Measurements from ENCODE around the gene NRBF2. TPM values are rescaled to one million over a fixed set of nuclear protein-coding genes. Genes with fewer than 3 reads are reported as not detected.

NRBF2 gene
- total RNA-seq, 6 donors from 2014 or later, result 8.8 to 23.5 (median 16.9) TPM

DNA sequence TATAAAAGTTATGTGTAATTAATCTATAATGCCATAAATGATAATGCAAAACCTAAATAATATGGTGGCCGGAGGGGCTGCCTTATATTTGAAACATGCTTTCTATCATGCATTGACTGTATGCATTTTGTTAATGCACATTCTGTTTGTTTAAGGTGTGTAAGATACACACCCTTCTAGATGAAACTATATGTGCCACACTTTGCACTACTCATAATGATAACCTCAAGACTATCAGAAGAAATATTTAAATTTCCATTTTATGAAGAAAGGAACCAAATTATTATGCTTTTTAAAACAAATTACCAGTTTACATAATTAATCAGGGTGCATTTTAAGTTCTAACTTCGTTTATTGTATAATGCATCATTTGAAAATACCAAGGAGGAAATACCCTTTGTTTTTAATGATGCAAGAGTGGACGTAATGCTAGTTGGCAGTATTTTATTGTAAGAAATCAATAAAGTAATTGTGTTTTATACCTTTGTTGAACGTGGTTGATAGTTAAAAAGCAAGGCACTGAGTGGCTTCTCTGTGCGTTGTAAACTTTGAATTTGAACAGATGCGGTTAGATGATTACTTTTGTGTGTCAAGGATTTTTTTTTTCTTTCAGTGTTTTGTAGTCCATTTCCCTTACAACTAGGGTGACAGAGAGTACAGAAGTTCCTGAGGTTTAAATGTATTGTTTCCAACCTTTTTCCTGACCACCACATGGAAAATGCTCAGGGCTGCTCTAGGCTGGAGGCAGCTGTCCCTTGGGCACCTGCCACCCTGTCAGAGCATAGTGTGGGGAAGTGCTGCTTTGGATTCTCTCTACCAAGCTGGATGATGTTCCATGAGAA, 21.6 kb downstream of the NRBF2 start:
- peak in 1 of 2 donors; percentile 28 for ATAC-seq (ENCODE audit: low FRiP score in 2 of 2)
- Histone ChIP-seq H3K27me3 (no peaks in the 10 kb centered on the region), H3K27ac (no peak overlapping the region), H3K36me3 (peaks cover 0 to 45% (median 21%) of the 10 kb centered on the region in 4 donors), H3K4me1 (peaks cover 0 to 5% (median 0%) of the 10 kb centered on the region in 4 donors), H3K9me3 (no peaks in the 10 kb centered on the region), H3K4me3 (no peak overlapping the region)
- DNase-seq, result no peak
- 84 to 89% methylated on average over 6 of the region's 6 CpGs for WGBS, 2 donors
- TF ChIP-seq EP300 (IDR thresholded peaks at IDR 0.05), result no peak

DNA sequence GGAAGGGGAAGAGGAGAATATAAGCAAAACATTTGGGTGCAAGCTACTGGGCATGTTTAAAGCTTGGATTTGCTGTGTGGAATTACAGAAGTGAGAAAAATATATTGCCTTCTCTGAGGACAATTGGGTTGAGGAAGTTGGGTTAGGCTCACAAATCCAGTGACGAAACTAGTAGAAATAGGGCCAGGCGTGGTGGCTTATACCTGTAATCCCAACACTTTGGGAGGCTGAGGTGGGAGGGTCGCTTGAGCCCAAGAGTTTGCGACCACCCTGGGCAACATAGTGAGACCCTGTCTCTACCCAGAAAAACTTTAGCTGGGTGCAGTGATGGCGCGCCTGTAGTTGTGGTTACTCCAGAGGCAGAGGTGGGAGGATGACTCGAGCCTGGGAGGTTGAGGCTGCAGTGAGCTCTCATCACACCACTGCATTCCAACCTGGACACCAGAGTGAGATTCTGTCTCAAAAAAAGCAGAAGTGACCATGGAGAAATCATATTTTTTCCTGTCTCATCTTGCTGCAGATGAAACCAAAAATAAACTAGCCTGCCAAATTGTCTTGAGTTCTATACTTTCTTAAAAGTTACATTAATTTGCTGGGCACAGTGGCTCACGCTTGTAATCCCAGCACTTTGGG, 22.4 kb downstream of the NRBF2 start:
- WGBS, 2 donors, result 82 to 94% methylated on average over 8 of the region's 8 CpGs
- no peak overlapping the region for H3K4me3 ChIP-seq

DNA sequence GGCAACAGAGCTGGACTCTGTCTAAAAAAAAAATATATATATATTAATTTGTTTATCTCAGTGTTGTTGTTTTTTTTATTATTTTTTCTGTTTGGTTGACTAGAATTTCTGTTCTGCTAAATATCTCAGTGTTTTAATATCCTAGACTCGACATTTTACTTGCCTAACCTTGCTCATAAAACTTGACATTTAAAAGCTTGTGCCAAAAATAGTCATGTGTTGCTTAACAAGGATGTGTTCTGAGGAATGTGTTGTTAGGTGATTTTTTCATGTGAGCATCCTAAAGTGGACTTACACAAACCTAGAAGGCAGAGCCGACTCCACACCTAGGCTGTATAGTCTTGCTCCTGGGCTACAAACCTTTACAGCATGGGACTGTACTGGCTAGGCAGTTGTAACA, 23.1 kb downstream of the NRBF2 start:
- Histone ChIP-seq H3K27me3 (no peaks in the 10 kb centered on the region), H3K36me3 (peaks cover 0 to 36% (median 18%) of the 10 kb centered on the region in 4 donors), H3K4me3 (no peak overlapping the region), H3K27ac (no peak overlapping the region), H3K4me1 (peaks cover 0 to 5% (median 0%) of the 10 kb centered on the region in 4 donors), H3K9me3 (no peaks in the 10 kb centered on the region)
- no peak for TF ChIP-seq POLR2AphosphoS5 (IDR thresholded peaks at IDR 0.05)
- TF ChIP-seq POLR2A (IDR thresholded peaks at IDR 0.05), result no peak
- TF ChIP-seq, protein P1, sequence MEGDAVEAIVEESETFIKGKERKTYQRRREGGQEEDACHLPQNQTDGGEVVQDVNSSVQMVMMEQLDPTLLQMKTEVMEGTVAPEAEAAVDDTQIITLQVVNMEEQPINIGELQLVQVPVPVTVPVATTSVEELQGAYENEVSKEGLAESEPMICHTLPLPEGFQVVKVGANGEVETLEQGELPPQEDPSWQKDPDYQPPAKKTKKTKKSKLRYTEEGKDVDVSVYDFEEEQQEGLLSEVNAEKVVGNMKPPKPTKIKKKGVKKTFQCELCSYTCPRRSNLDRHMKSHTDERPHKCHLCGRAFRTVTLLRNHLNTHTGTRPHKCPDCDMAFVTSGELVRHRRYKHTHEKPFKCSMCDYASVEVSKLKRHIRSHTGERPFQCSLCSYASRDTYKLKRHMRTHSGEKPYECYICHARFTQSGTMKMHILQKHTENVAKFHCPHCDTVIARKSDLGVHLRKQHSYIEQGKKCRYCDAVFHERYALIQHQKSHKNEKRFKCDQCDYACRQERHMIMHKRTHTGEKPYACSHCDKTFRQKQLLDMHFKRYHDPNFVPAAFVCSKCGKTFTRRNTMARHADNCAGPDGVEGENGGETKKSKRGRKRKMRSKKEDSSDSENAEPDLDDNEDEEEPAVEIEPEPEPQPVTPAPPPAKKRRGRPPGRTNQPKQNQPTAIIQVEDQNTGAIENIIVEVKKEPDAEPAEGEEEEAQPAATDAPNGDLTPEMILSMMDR (IDR thresholded peaks at IDR 0.05), result no peak
- no peak for TF ChIP-seq EP300 (IDR thresholded peaks at IDR 0.05)
- no peak for DNase-seq
- no peak for ATAC-seq (ENCODE audit: low FRiP score in 2 of 2)
- 66 to 81% methylated on average over 2 of the region's 2 CpGs for WGBS, 2 donors

More for the DNA sequence above, 22.4 kb downstream of the NRBF2 start:
- H3K4me1 ChIP-seq, result peaks cover 0 to 5% (median 0%) of the 10 kb centered on the region in 4 donors
- peak overlapping the region in 1 of 4 donors; percentile 19 for H3K27ac ChIP-seq
- peaks cover 0 to 41% (median 20%) of the 10 kb centered on the region in 4 donors for H3K36me3 ChIP-seq
- TF ChIP-seq, protein P1 (IDR thresholded peaks at IDR 0.05), result no peak
- TF ChIP-seq POLR2A (IDR thresholded peaks at IDR 0.05) (no peak), EP300 (IDR thresholded peaks at IDR 0.05) (no peak), POLR2AphosphoS5 (IDR thresholded peaks at IDR 0.05) (no peak)
- no peak for DNase-seq
- no peak for ATAC-seq (ENCODE audit: low FRiP score in 2 of 2)
- H3K27me3 ChIP-seq, result no peaks in the 10 kb centered on the region
- H3K9me3 ChIP-seq, result no peaks in the 10 kb centered on the region

DNA sequence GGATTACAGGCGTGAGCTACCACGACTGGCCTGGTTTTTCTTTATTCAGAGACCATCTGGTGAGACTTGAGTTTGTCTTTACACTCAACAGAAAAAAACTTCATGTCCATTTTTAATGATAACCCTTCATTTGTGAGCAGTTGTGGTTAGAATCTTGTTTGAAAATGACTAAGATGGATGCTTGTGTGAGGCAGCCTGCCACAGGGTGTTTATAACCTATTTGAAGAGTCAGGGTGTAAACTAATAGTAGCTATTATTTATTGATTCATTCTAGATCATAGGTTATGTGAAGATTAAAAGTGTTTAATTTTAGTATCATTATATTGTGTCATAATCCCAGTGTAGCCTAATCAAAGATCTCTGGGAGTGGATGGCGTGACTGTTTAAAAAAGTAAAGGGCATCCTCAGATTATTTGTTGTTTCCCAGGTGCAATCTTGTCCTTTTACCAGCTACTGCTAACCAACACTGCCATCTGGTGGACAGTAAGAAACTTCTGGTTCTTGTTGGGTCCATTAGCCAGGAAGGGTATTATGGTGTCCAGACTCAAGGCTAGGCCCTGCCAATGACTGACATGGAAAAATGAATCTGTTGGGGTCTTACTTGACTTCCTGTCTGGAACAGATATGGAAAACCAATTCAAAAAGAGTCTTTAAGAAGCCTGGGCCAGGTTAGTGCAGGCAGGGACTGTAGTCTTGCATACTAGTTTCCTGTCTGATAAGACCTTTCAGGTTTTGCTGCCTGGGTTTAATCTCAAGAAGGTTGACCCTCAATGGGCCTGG, 24.9 kb downstream of the NRBF2 start:
- 74 to 77% methylated on average over 3 of the region's 3 CpGs for WGBS, 2 donors
- no peak for DNase-seq

More for the DNA sequence above, 24.9 kb downstream of the NRBF2 start:
- Histone ChIP-seq H3K36me3 (peaks cover 0 to 23% (median 11%) of the 10 kb centered on the region in 4 donors), H3K27me3 (no peaks in the 10 kb centered on the region), H3K9me3 (no peaks in the 10 kb centered on the region), H3K4me1 (peaks cover 0 to 5% (median 0%) of the 10 kb centered on the region in 4 donors), H3K27ac (no peak overlapping the region), H3K4me3 (no peak overlapping the region)
- no peak for TF ChIP-seq POLR2AphosphoS5 (IDR thresholded peaks at IDR 0.05)
- TF ChIP-seq, protein P1 (IDR thresholded peaks at IDR 0.05), result peak; percentile 56 to 76 (median 70)
- peak; percentile 79 to 89 for ATAC-seq (ENCODE audit: low FRiP score in 2 of 2)

Data from upper lobe of left lung (tissue), 6 donors.